HEK293 (cell line): ENCODE measurements around the gene CDX1.

ENCODE experiments used
- FEZF1 ChIP-seq: fragments of 450-650 bp; formaldehyde crosslinking; IDR thresholded peaks from 2 replicates; pipeline ENCODE4 v1.5.1; 2016; ENCODE audit warnings: missing biosample characterization, missing genetic modification characterization
- HOXA7 ChIP-seq: sonication (generic); formaldehyde crosslinking; IDR thresholded peaks from 2 replicates; pipeline ENCODE4 v1.8.1; 2022; ENCODE audit warnings: missing genetic modification reagents, borderline replicate concordance
- WT1 ChIP-seq: fragments of 450-650 bp; formaldehyde crosslinking; IDR thresholded peaks from 2 replicates; pipeline ENCODE4 v1.5.1; 2016; ENCODE audit warnings: missing biosample characterization, missing genetic modification characterization
- ZBTB1 ChIP-seq: fragments of 450-650 bp; formaldehyde crosslinking; IDR thresholded peaks from 2 replicates; pipeline ENCODE4 v1.5.1; 2016; ENCODE audit warnings: missing biosample characterization, missing genetic modification characterization
- ZBTB11 ChIP-seq: fragments of 450-650 bp; formaldehyde crosslinking; conservative IDR thresholded peaks from 2 replicates; pipeline ENCODE4 v1.5.1; 2016; ENCODE audit warnings: low read depth, missing biosample characterization, missing genetic modification characterization
- ZBTB8A ChIP-seq: fragments of 450-650 bp; formaldehyde crosslinking; IDR thresholded peaks from 2 replicates; pipeline ENCODE4 v1.5.1; 2016; ENCODE audit warnings: missing biosample characterization, missing genetic modification characterization
- ZNF24 ChIP-seq: fragments of 450-650 bp; formaldehyde crosslinking; IDR thresholded peaks from 2 replicates; pipeline ENCODE4 v1.5.1; 2016; ENCODE audit warnings: missing biosample characterization, missing genetic modification characterization
- ZNF558 ChIP-seq: fragments of 450-650 bp; formaldehyde crosslinking; IDR thresholded peaks from 2 replicates; pipeline ENCODE4 v1.5.1; 2016; ENCODE audit warnings: missing biosample characterization, missing genetic modification characterization
- TF ChIP-seq, protein P1 (sequence below): fragments of 450-650 bp; formaldehyde crosslinking; IDR thresholded peaks from 2 replicates; pipeline ENCODE4 v1.5.1; 2016; ENCODE audit warnings: missing biosample characterization, missing genetic modification characterization

DNA sequence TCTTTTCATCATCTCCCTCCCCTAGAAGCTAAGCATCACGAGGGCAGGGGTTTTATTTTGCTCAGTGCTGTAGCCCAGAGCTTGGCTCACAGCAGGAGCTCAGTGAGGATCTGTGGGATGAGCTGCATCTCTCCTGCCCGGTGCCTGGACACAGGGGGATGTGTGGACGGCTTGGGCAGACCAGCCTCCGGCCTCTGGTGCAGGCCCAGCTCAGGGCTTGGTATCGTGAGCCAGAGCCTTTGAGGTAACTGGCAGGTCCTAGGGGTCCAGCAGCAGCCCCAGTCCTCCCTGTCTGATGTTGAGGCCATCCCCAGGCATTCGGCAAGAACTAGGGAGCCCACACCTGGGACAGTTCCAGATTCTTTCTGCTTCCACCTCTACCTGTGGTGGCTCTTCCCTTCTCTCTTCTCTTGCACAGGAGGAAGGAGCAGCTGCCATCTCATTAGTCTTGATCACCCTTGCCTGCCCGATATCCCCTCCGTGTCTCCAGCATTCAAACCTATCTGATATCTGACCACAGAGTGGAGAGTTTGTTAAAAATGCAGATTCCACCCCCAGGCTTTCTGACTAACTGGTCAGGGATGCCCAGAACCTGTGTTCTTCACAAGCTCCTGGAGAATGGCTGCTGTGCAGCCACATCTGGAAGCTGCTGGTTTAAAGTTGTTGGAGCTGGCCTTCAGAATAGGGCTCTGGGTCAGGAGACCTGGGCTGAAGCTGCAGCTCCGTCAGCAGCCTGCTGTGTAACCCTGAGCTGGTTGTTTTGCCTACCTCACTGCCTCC, 15.4 kb downstream of the CDX1 start:
- TF ChIP-seq HOXA7 (CRISPR knock-in tag) = no peak
- TF ChIP-seq ZBTB11 (tag by site-specific recombination) = no peak
- no peak for TF ChIP-seq ZNF24
- TF ChIP-seq ZBTB1 (tag by site-specific recombination) = no peak
- TF ChIP-seq ZBTB8A (tag by site-specific recombination) = no peak
- no peak for TF ChIP-seq WT1 (tag by site-specific recombination)
- no peak for TF ChIP-seq FEZF1
- no peak for TF ChIP-seq ZNF558
- TF ChIP-seq, protein P1, sequence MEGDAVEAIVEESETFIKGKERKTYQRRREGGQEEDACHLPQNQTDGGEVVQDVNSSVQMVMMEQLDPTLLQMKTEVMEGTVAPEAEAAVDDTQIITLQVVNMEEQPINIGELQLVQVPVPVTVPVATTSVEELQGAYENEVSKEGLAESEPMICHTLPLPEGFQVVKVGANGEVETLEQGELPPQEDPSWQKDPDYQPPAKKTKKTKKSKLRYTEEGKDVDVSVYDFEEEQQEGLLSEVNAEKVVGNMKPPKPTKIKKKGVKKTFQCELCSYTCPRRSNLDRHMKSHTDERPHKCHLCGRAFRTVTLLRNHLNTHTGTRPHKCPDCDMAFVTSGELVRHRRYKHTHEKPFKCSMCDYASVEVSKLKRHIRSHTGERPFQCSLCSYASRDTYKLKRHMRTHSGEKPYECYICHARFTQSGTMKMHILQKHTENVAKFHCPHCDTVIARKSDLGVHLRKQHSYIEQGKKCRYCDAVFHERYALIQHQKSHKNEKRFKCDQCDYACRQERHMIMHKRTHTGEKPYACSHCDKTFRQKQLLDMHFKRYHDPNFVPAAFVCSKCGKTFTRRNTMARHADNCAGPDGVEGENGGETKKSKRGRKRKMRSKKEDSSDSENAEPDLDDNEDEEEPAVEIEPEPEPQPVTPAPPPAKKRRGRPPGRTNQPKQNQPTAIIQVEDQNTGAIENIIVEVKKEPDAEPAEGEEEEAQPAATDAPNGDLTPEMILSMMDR (tag by site-specific recombination) = no peak
